Measurements from ENCODE around the gene RFPL3. TPM values are rescaled to one million over a fixed set of nuclear protein-coding genes. Genes with fewer than 3 reads are reported as not detected.

RFPL3 gene
- polyA plus RNA-seq, 2 of the 4 experiments (the other 2 are of a cell fraction): not detected

- DNase-seq (ENCODE audit: low read depth in 1 of 2, low spot score in 1 of 2) (no peak), ATAC-seq (no peak), FAIRE-seq (no peak)
- Histone ChIP-seq H3K27ac (no peak overlapping the region), H3K4me2 (no peak overlapping the region), H3K4me3 (no peak overlapping the region), H3K9me3 (no peaks in the 10 kb centered on the region), H3K4me1 (no peaks in the 10 kb centered on the region)
- CTCF ChIA-PET: no interaction called here
- POLR2A ChIA-PET: no interaction called here
- no peak for TF ChIP-seq CHD4 (IDR thresholded peaks at IDR 0.05; ENCODE audit: borderline replicate concordance)
- TF ChIP-seq HOXB5 (CRISPR knock-in tag; IDR thresholded peaks at IDR 0.05): no peak
- TF ChIP-seq EP300 (IDR thresholded peaks at IDR 0.05): no peak
- no peak for TF ChIP-seq RARB (CRISPR knock-in tag; IDR thresholded peaks at IDR 0.05)
- no peak for TF ChIP-seq CBX2 (IDR thresholded peaks at IDR 0.05; ENCODE audit: borderline replicate concordance, low read depth)
- TF ChIP-seq PHF8 (IDR thresholded peaks at IDR 0.05; ENCODE audit: borderline replicate concordance, low read depth): no peak
- TF ChIP-seq EHF (CRISPR knock-in tag; IDR thresholded peaks at IDR 0.05): no peak
- TF ChIP-seq GATA3 (IDR thresholded peaks at IDR 0.05; ENCODE audit: borderline replicate concordance): no peak
- TF ChIP-seq RFX5 (IDR thresholded peaks at IDR 0.05): no peak
- no peak for TF ChIP-seq ATOH8 (CRISPR knock-in tag; IDR thresholded peaks at IDR 0.05; ENCODE audit: low read depth)
- no peak for TF ChIP-seq RCOR1 (IDR thresholded peaks at IDR 0.05; ENCODE audit: low read depth, low read length)
- TF ChIP-seq, protein P1, sequence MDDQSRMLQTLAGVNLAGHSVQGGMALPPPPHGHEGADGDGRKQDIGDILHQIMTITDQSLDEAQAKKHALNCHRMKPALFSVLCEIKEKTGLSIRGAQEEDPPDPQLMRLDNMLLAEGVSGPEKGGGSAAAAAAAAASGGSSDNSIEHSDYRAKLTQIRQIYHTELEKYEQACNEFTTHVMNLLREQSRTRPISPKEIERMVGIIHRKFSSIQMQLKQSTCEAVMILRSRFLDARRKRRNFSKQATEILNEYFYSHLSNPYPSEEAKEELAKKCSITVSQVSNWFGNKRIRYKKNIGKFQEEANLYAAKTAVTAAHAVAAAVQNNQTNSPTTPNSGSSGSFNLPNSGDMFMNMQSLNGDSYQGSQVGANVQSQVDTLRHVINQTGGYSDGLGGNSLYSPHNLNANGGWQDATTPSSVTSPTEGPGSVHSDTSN (IDR thresholded peaks at IDR 0.05): no peak
- TF ChIP-seq, protein P2, sequence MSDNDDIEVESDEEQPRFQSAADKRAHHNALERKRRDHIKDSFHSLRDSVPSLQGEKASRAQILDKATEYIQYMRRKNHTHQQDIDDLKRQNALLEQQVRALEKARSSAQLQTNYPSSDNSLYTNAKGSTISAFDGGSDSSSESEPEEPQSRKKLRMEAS (IDR thresholded peaks at IDR 0.05): no peak
- TF ChIP-seq ESRRA (IDR thresholded peaks at IDR 0.05; ENCODE audit: borderline replicate concordance, low read length): no peak
- 41% methylated on average over 8 of the region's 8 CpGs for WGBS (ENCODE audit: missing lambda C conversion rate)
These were observed 29.1 kb upstream of the RFPL3 start for GRCh38 chr22:32328306-32329201.

- DNase-seq (ENCODE audit: low read depth in 1 of 2, low spot score in 1 of 2) (no peak), FAIRE-seq (no peak), ATAC-seq (no peak)
- no peak overlapping the region for H3K4me2 ChIP-seq
- TF ChIP-seq PHF8 (IDR thresholded peaks at IDR 0.05; ENCODE audit: borderline replicate concordance, low read depth) (no peak), MAFK (IDR thresholded peaks at IDR 0.05; ENCODE audit: partially characterized antibody) (no peak), BHLHE40 (IDR thresholded peaks at IDR 0.05; ENCODE audit: low read depth, low read length) (no peak), EP300 (IDR thresholded peaks at IDR 0.05) (no peak), EHF (CRISPR knock-in tag; IDR thresholded peaks at IDR 0.05) (no peak), HEYL (CRISPR knock-in tag; IDR thresholded peaks at IDR 0.05) (no peak), ZNF302 (CRISPR knock-in tag; IDR thresholded peaks at IDR 0.05) (no peak), FOSL2 (IDR thresholded peaks at IDR 0.05) (no peak), FOSL2 (CRISPR knock-in tag; IDR thresholded peaks at IDR 0.05) (no peak), HDAC2 (IDR thresholded peaks at IDR 0.05) (no peak)
- TF ChIP-seq, protein P1 (IDR thresholded peaks at IDR 0.05): no peak
- TF ChIP-seq, protein P2 (IDR thresholded peaks at IDR 0.05): no peak
- TF ChIP-seq, protein P3, sequence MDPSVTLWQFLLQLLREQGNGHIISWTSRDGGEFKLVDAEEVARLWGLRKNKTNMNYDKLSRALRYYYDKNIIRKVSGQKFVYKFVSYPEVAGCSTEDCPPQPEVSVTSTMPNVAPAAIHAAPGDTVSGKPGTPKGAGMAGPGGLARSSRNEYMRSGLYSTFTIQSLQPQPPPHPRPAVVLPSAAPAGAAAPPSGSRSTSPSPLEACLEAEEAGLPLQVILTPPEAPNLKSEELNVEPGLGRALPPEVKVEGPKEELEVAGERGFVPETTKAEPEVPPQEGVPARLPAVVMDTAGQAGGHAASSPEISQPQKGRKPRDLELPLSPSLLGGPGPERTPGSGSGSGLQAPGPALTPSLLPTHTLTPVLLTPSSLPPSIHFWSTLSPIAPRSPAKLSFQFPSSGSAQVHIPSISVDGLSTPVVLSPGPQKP (IDR thresholded peaks at IDR 0.05; ENCODE audit: low read depth, low read length): no peak
- H3K4me1 ChIP-seq: no peaks in the 10 kb centered on the region
- no peak overlapping the region for H3K4me3 ChIP-seq
- WGBS (ENCODE audit: missing lambda C conversion rate): 86% methylated on average over 6 of the region's 8 CpGs
- ChIA-PET CTCF (no interaction called here), POLR2A (no interaction called here)
- H3K9me3 ChIP-seq: no peaks in the 10 kb centered on the region
- no peak overlapping the region for H3K27ac ChIP-seq
These were observed 28.4 kb upstream of the RFPL3 start for GRCh38 chr22:32329202-32329645.
